Stimulated activated naive B cell treated with anti-CD40 and anti-IgM and Interleukin-4, amounts not matched to agents 10 μg/mL and 1 μg/mL and 100 μg/mL, for 72 hours (primary cell): ENCODE measurements around the gene HTR1D.
A peak's percentile ranks its signal among the peaks of the same experiment; 100 is the strongest.
"Not testable (repeated sequence)": the region's sequence is repeated elsewhere in the genome, so short reads cannot be mapped to it uniquely, and the experiment has no call there.

Experiments used
- ATAC-seq, 2 donors: fragments of 150-1000 bp; cut with Tn5 transposase; replicated peaks; 2 replicates each; pipeline ENCODE4 v1.10.0; 2021; ENCODE audit warnings: moderate library complexity in 1 of 2
- DNase-seq: peaks from one replicate; pipeline ENCODE4 v3.0.0; 2021
- H3K27ac Mint-ChIP-seq: one replicate; pipeline ENCODE4 v1.8.0; 2022; ENCODE audit warnings: mild to moderate bottlenecking, mixed read lengths
- H3K27me3 Mint-ChIP-seq, 2 donors: one replicate each; pipeline ENCODE4 v1.8.0; 2022; ENCODE audit warnings: mixed read lengths in 2 of 2
- H3K36me3 Mint-ChIP-seq, 2 donors: one replicate each; pipeline ENCODE4 v1.8.0; 2022; ENCODE audit warnings: mixed read lengths in 2 of 2, mild to moderate bottlenecking in 1 of 2
- H3K4me1 Mint-ChIP-seq, 2 donors: one replicate each; pipeline ENCODE4 v1.8.0; 2022; ENCODE audit warnings: mixed read lengths in 2 of 2, mild to moderate bottlenecking in 1 of 2
- H3K4me3 Mint-ChIP-seq, 2 donors: one replicate each; pipeline ENCODE4 v1.8.0; 2022; ENCODE audit warnings: mild to moderate bottlenecking in 2 of 2, mixed read lengths in 2 of 2, moderate library complexity in 1 of 2
- H3K9me3 Mint-ChIP-seq, 2 donors: one replicate each; pipeline ENCODE4 v1.8.0; 2022; ENCODE audit warnings: mixed read lengths in 2 of 2, mild to moderate bottlenecking in 1 of 2

Gene HTR1D, protein sequence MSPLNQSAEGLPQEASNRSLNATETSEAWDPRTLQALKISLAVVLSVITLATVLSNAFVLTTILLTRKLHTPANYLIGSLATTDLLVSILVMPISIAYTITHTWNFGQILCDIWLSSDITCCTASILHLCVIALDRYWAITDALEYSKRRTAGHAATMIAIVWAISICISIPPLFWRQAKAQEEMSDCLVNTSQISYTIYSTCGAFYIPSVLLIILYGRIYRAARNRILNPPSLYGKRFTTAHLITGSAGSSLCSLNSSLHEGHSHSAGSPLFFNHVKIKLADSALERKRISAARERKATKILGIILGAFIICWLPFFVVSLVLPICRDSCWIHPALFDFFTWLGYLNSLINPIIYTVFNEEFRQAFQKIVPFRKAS

DNA sequence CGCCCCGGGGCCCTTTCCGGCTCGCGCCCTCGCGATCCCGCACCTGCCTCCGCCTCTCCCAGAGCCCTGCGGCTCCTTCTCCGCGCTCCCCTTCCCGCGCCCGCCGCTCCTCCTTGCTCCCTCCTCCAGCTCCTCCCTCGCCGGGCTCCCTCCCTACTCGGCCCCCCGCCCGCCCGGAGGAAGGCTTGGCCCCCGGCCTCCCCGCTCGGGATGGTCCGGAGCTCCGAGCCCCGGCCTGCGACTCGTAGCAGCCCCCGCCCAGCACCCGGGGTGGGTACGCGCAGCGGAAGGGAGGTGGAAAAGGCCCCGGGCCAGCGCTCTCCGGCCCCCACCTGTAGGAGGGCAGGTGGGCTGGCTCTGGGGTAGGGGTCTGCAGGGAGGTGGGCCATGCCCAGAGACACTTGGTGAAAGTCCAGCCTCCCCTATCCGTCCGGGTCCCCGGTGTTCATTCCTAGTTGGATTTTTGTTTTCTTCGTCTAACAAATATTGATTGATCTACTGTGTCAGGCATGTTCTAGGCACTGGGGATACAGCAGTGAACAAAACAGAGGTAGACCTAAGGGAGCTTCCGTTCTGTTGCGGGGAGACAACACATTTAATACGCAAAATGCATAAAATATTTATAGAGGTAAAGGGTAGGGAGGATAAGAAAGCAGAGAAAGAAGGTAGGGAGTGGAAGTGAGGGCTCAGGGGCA is at the start of gene HTR1D:
Gene HTR1D (minus strand): TSS at position 82 of the 695 bp plus-strand sequence. CDS start 23,283 bp downstream, outside the sequence.
- H3K27me3 Mint-ChIP-seq, result peaks cover 68 to 82% of the 10 kb centered on the region in 2 donors
- no peaks in the 10 kb centered on the region for H3K36me3 Mint-ChIP-seq
- H3K27ac Mint-ChIP-seq, result no peak within 1 kb of the TSS
- H3K4me3 Mint-ChIP-seq, result peak within 1 kb of the TSS; percentile 37 to 61
- ATAC-seq (peak; percentile 36 to 50), DNase-seq (no peak)
- H3K9me3 Mint-ChIP-seq, result no peaks in the 10 kb centered on the region
- no peaks in the 10 kb centered on the region for H3K4me1 Mint-ChIP-seq

DNA sequence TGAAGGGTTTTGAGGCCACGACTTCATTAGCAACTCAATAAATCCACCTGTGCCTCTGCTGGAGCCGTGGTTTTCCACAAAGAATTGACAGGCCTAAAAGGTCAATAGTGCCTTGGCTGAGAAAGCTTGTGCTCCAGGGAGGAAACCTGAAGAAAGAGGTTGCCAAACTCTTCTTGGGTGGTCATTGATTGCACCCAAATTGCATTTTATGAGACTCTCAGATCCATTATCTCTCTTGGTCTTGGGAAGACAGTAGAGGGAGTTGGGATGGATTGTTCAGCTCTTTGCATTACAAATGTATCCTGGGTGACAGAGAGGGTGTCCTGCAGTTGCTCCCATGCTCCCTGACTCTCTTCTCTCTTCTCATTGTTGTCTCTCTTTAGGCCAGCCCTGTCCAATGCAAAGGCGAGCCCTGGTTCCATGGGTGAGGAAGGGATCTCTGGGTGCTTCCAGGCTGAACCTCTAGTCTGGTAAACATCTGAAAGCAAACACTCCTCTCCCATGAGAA is 46.1 kb upstream of the HTR1D start:
- no peak overlapping the region for H3K4me3 Mint-ChIP-seq
- H3K9me3 Mint-ChIP-seq, result no peaks in the 10 kb centered on the region
- no peaks in the 10 kb centered on the region for H3K36me3 Mint-ChIP-seq
- DNase-seq (no peak), ATAC-seq (no peak)
- H3K27ac Mint-ChIP-seq, result no peak overlapping the region
- H3K27me3 Mint-ChIP-seq, result peaks cover 0 to 1% of the 10 kb centered on the region in 2 donors
- no peaks in the 10 kb centered on the region for H3K4me1 Mint-ChIP-seq

DNA sequence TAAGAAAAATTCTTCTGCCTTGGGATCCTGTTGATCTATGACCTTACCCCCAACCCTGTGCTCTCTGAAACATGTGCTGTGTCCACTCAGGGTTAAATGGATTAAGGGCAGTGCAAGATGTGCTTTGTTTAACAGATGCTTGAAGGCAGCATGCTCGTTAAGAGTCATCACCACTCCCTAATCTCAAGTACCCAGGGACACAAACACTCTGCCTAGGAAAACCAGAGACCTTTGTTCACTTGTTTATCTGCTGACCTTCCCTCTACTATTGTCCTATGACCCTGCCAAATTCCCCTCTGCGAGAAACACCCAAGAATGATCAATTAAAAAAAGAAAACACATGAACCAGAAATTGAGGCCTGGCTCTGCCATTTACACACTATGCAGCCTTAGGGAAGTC is 40.8 kb upstream of the HTR1D start:
- H3K27me3 Mint-ChIP-seq, result peaks cover 9 to 12% of the 10 kb centered on the region in 2 donors
- not testable (repeated sequence) for DNase-seq, H3K9me3 Mint-ChIP-seq, H3K4me3 Mint-ChIP-seq, H3K36me3 Mint-ChIP-seq, H3K4me1 Mint-ChIP-seq, H3K27ac Mint-ChIP-seq, ATAC-seq

DNA sequence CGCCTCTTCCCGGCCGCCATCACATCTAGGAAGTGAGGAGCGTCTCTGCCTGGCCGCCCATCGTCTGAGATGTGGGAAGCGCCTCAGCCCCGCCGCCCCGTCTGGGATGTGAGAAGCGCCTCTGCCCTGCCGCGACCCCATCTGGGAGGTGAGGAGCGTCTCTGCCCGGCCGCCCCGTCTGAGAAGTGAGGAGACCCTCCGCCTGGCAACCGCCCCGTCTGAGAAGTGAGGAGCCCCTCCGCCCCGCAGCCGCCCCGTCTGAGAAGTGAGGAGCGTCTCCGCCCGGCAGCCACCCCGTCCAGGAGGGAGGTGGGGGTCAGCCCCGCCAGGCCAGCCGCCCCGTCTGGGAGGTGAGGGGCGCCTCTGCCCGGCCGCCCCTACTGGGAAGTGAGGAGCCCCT is 40.1 kb upstream of the HTR1D start:
- not testable (repeated sequence) for ATAC-seq, H3K36me3 Mint-ChIP-seq, H3K27ac Mint-ChIP-seq, H3K4me1 Mint-ChIP-seq, H3K9me3 Mint-ChIP-seq, DNase-seq, H3K4me3 Mint-ChIP-seq
- H3K27me3 Mint-ChIP-seq, result peaks cover 9 to 12% of the 10 kb centered on the region in 2 donors

DNA sequence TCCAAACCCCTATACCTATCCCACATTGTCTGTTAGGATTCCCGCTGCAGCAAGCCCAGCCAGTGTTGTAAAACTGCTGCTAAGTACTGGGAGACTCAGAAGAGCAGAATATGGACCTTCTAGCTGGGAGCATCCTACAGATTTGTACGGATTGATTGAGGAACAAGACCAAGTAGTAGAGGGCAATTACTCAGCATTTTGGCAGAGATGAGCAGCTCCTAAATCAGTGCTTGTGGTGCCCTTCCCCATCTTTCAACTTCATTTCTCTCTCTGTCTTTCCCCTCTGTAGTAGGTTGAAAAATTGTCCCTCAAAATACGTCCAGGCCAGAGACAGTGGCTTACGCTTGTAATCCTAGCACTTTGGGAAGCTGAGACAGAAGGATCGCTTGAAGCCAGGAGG is 37.3 kb upstream of the HTR1D start:
- no peaks in the 10 kb centered on the region for H3K36me3 Mint-ChIP-seq
- ATAC-seq (no peak), DNase-seq (no peak)
- peaks cover 9 to 12% of the 10 kb centered on the region in 2 donors for H3K27me3 Mint-ChIP-seq
- H3K4me1 Mint-ChIP-seq, result peaks cover 5 to 8% of the 10 kb centered on the region in 2 donors
- H3K9me3 Mint-ChIP-seq, result peaks cover 0 to 2% of the 10 kb centered on the region in 2 donors
- no peak overlapping the region for H3K27ac Mint-ChIP-seq
- H3K4me3 Mint-ChIP-seq, result no peak overlapping the region

DNA sequence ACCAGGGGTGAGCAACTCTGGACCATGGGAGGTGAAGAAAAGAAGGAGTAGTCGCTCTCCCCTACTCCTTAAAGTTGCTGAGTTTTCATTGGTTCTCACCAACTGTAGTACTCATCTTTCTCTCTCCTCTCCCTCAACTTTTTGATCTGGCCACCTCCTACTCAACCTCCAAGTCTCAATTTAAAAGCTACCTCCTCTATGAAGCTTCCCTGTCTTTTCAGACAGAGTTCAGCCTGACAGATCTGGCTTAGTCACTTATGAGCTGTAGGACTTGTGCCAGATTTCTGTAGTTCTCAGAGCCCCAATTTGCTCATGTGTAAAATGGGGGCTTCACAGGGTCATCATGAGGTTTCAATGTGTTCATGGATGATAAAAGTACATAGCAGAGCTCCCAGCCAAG is 34.5 kb upstream of the HTR1D start:
- H3K4me1 Mint-ChIP-seq, result peaks cover 5 to 8% of the 10 kb centered on the region in 2 donors
- H3K27me3 Mint-ChIP-seq, result peaks cover 6 to 9% of the 10 kb centered on the region in 2 donors
- H3K36me3 Mint-ChIP-seq, result no peaks in the 10 kb centered on the region
- DNase-seq (no peak), ATAC-seq (no peak)
- H3K9me3 Mint-ChIP-seq, result peaks cover 0 to 2% of the 10 kb centered on the region in 2 donors
- no peak overlapping the region for H3K27ac Mint-ChIP-seq
- no peak overlapping the region for H3K4me3 Mint-ChIP-seq

DNA sequence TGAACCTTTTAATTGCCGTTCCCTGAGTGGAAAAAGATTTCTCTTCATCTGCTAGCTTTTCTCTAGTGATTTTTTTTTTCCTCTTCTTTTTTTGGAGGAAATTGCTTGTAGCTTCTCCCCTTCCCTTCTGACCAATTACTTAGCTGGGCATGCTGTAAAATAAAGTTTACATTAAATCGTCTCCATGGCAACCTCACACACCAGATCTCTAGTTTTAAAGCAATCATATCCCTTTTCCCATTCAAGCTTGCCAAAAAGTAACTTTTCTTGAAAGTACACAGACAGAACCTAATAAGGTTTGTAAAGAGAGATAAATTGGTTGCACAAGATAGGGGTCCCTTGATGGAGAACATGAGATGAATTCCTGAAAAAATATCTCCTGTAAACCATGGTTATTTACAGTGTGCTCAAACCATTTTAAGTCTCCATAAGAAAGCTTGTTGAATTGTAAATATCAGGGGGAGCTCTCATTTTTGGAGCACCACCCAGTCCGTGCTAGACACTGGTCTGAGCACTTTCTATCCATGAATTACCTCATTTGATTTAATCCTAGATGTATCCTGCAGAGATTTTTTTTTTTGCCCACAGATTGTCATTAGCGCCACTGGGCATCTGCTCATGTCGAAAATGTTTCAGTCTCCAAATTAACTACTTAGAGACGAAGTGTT is 32.6 kb upstream of the HTR1D start:
- no peaks in the 10 kb centered on the region for H3K36me3 Mint-ChIP-seq
- no peak overlapping the region for H3K27ac Mint-ChIP-seq
- DNase-seq, result no peak
- ATAC-seq, result no peak
- H3K4me3 Mint-ChIP-seq, result no peak overlapping the region
- peaks cover 5 to 6% of the 10 kb centered on the region in 2 donors for H3K27me3 Mint-ChIP-seq
- no peaks in the 10 kb centered on the region for H3K9me3 Mint-ChIP-seq
- H3K4me1 Mint-ChIP-seq, result peaks cover 5 to 8% of the 10 kb centered on the region in 2 donors

DNA sequence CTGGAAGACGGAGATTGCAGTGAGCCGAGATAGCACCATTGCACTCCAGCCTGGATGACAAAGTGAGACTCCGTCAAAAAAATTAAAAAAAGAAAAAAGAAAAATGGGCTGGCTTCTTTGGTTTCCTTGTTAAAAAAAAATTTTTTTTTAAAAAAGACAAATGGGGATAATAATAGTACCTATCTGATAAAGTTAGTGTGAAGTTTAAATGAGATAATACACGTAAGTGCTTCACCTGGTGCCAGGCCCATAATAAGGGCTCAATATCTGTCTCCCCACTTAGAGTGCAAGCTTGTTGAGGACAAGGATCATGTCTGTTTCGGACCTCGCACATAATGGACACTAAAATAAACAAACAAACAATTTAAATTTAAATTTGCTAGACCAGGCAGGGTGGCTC is 30.0 kb upstream of the HTR1D start:
- DNase-seq (no peak), ATAC-seq (no peak)
- Mint-ChIP-seq H3K27ac (no peak overlapping the region), H3K36me3 (no peaks in the 10 kb centered on the region), H3K27me3 (no peaks in the 10 kb centered on the region), H3K4me1 (peaks cover 1 to 5% of the 10 kb centered on the region in 2 donors), H3K4me3 (no peak overlapping the region), H3K9me3 (no peaks in the 10 kb centered on the region)

DNA sequence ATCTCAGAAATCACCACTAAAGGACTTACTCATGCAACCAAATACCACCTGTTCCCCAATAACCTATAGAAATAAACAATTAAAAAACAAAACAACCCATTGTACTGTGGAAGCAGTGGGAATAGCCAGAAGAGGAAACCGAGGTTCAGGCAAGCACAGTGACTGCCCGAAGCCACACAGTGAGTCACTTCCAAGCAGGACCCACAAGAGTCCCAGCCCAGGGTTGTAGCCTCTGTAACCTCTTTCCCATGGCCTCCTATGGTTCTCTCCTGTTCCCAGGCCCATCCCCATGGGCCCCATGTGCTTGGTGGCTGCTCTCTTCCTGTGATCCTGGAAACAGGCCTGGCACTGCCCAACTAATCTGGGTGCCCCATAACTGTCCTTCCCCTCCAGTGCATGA is 29.0 kb upstream of the HTR1D start:
- no peak for ATAC-seq
- H3K36me3 Mint-ChIP-seq, result no peaks in the 10 kb centered on the region
- no peak overlapping the region for H3K4me3 Mint-ChIP-seq
- no peak overlapping the region for H3K27ac Mint-ChIP-seq
- H3K9me3 Mint-ChIP-seq, result no peaks in the 10 kb centered on the region
- no peaks in the 10 kb centered on the region for H3K27me3 Mint-ChIP-seq
- DNase-seq, result no peak
- H3K4me1 Mint-ChIP-seq, result no peaks in the 10 kb centered on the region

DNA sequence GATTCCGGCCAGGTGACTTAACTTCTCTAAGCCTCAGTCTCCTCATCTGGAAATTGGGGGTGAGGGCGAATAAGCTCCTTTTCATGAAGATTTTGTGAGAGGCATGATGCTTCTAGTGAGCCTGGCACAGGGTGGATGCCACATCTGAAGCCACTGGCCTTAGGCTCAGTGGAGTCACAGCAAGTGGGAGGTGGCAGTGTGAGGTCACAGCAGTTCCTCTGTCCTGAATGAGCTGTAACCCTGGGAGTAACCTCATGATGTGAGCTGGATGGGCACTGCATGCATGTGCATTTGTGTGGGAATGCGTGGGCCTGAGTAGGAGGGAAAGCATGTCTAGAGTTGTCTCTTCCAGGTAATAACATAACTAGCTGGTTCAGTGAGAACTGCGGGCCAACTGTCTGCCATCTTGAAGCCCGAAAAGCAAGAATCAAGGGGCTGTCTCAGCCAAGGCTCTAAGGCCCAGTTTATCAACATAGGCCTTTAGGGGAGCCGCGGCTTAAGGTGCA is 27.0 kb upstream of the HTR1D start:
- H3K4me3 Mint-ChIP-seq, result no peak overlapping the region
- DNase-seq (no peak), ATAC-seq (no peak)
- H3K9me3 Mint-ChIP-seq, result no peaks in the 10 kb centered on the region
- H3K27me3 Mint-ChIP-seq, result peaks cover 0 to 6% of the 10 kb centered on the region in 2 donors
- H3K27ac Mint-ChIP-seq, result no peak overlapping the region
- no peaks in the 10 kb centered on the region for H3K36me3 Mint-ChIP-seq
- H3K4me1 Mint-ChIP-seq, result no peaks in the 10 kb centered on the region

DNA sequence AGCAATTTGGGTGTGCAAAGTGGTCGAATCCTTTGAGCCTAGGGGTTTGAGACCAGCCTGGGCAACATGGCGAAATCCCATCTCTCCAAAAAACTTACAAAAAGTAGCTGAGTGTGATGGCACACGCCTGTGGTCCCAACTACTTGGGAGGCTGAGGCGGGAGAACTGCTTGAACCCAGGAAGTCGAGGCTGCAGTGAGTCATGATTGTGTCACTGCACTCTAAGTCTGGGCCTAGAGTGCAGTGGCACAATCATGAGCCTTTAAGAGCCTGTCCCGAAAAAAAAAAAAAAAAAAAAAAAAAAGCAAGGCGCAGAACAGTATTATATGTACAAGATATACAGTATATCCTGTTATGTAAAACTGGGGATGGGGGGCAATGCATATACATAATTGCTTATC is 25.1 kb upstream of the HTR1D start:
- H3K36me3 Mint-ChIP-seq, result no peaks in the 10 kb centered on the region
- H3K4me1 Mint-ChIP-seq, result no peaks in the 10 kb centered on the region
- no peak overlapping the region for H3K27ac Mint-ChIP-seq
- peaks cover 8 to 21% of the 10 kb centered on the region in 2 donors for H3K27me3 Mint-ChIP-seq
- DNase-seq (no peak), ATAC-seq (no peak)
- H3K9me3 Mint-ChIP-seq, result no peaks in the 10 kb centered on the region
- no peak overlapping the region for H3K4me3 Mint-ChIP-seq

DNA sequence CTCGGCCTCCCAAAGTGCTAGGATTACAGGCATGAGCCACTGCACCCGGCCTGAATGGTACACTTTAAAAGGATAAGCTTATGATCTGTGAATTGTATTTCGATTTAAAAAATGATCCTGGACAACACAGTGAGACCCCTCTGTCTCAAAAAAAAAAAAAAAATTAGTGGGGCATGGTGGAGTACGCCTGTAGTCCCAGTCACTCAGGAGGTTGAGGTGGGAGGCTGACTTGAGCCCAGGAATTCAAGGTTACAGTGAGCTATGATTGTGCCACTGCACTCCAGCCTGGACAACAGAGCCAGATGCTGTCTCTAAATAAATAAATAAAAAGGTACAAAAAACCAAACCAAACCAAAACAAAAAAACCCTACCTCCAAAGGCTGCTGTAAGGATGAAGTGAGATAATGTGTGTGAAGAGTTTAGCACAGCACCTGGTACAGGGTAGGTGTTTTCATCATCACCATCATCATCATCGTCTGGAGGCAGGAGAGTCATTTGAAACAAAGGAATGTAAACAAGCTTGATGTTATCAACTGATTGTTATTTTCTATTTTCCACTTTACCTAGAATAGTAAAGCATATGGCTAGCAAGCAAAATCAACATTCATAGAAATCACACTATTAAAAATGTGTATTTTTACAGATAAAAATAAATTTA is 22.5 kb upstream of the HTR1D start:
- DNase-seq (no peak), ATAC-seq (no peak)
- peaks cover 9 to 23% of the 10 kb centered on the region in 2 donors for H3K27me3 Mint-ChIP-seq
- H3K4me3 Mint-ChIP-seq, result no peak overlapping the region
- H3K4me1 Mint-ChIP-seq, result no peaks in the 10 kb centered on the region
- H3K36me3 Mint-ChIP-seq, result no peaks in the 10 kb centered on the region
- H3K27ac Mint-ChIP-seq, result no peak overlapping the region
- no peaks in the 10 kb centered on the region for H3K9me3 Mint-ChIP-seq

DNA sequence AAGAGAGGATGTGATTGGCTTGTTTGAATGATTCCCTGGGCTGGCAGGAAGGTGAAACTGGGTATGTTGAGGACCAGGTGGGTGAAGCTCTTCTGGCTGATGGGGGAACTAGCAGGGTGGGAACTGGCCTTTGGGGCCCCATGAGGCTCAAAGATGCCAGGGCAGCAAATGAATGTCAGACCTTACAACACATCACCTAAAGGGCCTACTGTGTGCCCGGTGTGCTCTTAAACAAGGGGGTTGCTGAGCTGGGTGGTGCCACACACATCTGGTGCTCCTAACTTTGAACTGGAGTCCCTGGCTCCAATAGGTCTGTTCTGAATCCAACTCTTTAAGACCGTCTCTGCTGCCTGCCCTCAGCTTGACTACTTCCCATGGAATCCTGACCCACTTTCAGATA is 21.3 kb upstream of the HTR1D start:
- H3K4me1 Mint-ChIP-seq, result no peaks in the 10 kb centered on the region
- no peak overlapping the region for H3K27ac Mint-ChIP-seq
- H3K4me3 Mint-ChIP-seq, result no peak overlapping the region
- H3K9me3 Mint-ChIP-seq, result no peaks in the 10 kb centered on the region
- H3K36me3 Mint-ChIP-seq, result no peaks in the 10 kb centered on the region
- no peak for DNase-seq
- no peak for ATAC-seq
- H3K27me3 Mint-ChIP-seq, result peaks cover 9 to 23% of the 10 kb centered on the region in 2 donors

DNA sequence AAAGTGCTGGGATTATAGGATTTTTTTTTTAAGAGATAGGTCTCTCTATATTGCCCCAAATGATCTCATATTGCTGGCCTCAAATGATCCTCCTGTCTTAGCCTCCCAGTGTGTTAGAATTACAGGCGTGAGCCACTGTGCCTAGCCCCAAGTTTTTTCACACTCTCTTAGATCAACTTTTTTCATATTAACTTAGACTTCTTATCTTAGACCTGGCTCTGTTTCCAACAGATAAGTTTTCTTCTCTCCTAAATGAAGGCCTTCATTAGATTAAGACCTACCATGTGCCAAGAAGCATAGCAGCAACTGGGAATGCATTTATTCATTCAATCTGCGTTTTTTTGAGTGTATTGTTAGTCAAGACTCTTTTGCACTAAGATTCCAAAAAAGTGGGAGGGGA is 20.2 kb upstream of the HTR1D start:
- no peaks in the 10 kb centered on the region for H3K36me3 Mint-ChIP-seq
- no peaks in the 10 kb centered on the region for H3K9me3 Mint-ChIP-seq
- no peak overlapping the region for H3K27ac Mint-ChIP-seq
- H3K27me3 Mint-ChIP-seq, result peaks cover 9 to 23% of the 10 kb centered on the region in 2 donors
- no peak overlapping the region for H3K4me3 Mint-ChIP-seq
- H3K4me1 Mint-ChIP-seq, result no peaks in the 10 kb centered on the region
- DNase-seq (no peak), ATAC-seq (no peak)
